IMR-90 (cell line): ENCODE results near the gene NKX1-1.

Source experiments
- CEBPB ChIP-seq: IDR thresholded peaks from 2 replicates; pipeline ENCODE4 v1.6.1; 2012; ENCODE audit warnings: low read depth, low read length, improper control_type of control experiment
- CHD1 ChIP-seq: IDR thresholded peaks from 2 replicates; pipeline ENCODE4 v1.6.1; 2012; ENCODE audit warnings: low read depth, low read length, improper control_type of control experiment
- CTCF ChIP-seq: conservative IDR thresholded peaks from 2 replicates; pipeline ENCODE4 v1.5.1; 2012; ENCODE audit warnings: mild to moderate bottlenecking, low read depth, low read length, improper control_type of control experiment
- FOS ChIP-seq: fragments of 150-350 bp; IDR thresholded peaks from 2 replicates; pipeline ENCODE4 v1.6.1; 2016; ENCODE audit warnings: low read depth, low read length
- SMC3 ChIP-seq: fragments of 150-350 bp; IDR thresholded peaks from 2 replicates; pipeline ENCODE4 v1.6.1; 2016; ENCODE audit warnings: low read depth, mild to moderate bottlenecking, antibody characterized with exemption, low read length, moderate library complexity

GRCh38 chr4:1353186-1354055 is 52.8 kb downstream of the NKX1-1 start:
- no peak for TF ChIP-seq CTCF
- TF ChIP-seq SMC3: no peak
- no peak for TF ChIP-seq CHD1
- TF ChIP-seq FOS: no peak
- no peak for TF ChIP-seq CEBPB
